ENCODE results near the gene TUBGCP2. TPM values are rescaled to one million over a fixed set of nuclear protein-coding genes. Genes with fewer than 3 reads are reported as not detected.

Gene TUBGCP2
- total RNA-seq, 1 donor from 2014 or later: 50.7 TPM

- Mint-ChIP-seq H3K4me3 (ENCODE audit: unreplicated experiment) (no peak overlapping the region), H3K27ac (ENCODE audit: unreplicated experiment) (no peak overlapping the region), H3K4me1 (ENCODE audit: unreplicated experiment) (no peaks in the 10 kb centered on the region), H3K36me3 (ENCODE audit: low read depth, unreplicated experiment) (no peaks in the 10 kb centered on the region), H3K9me3 (ENCODE audit: unreplicated experiment) (no peaks in the 10 kb centered on the region), H3K27me3 (ENCODE audit: unreplicated experiment) (peaks cover 13% of the 10 kb centered on the region)
- no peak for TF ChIP-seq CTCF (IDR thresholded peaks at IDR 0.05; ENCODE audit: unreplicated experiment)
- no peak for DNase-seq (ENCODE audit: low spot score)
These were observed 54.1 kb downstream of the TUBGCP2 start for GRCh38 chr10:133254421-133255120.

GRCh38 chr10:133253361-133253955 lies 55.2 kb downstream of the TUBGCP2 start:
- TF ChIP-seq CTCF (IDR thresholded peaks at IDR 0.05; ENCODE audit: unreplicated experiment): no peak
- Mint-ChIP-seq H3K4me3 (ENCODE audit: unreplicated experiment) (no peak overlapping the region), H3K27me3 (ENCODE audit: unreplicated experiment) (peaks cover 15% of the 10 kb centered on the region), H3K36me3 (ENCODE audit: low read depth, unreplicated experiment) (no peaks in the 10 kb centered on the region), H3K9me3 (ENCODE audit: unreplicated experiment) (no peaks in the 10 kb centered on the region), H3K4me1 (ENCODE audit: unreplicated experiment) (no peaks in the 10 kb centered on the region), H3K27ac (ENCODE audit: unreplicated experiment) (no peak overlapping the region)
- no peak for DNase-seq (ENCODE audit: low spot score)

- Mint-ChIP-seq H3K4me1 (ENCODE audit: unreplicated experiment) (no peaks in the 10 kb centered on the region), H3K27me3 (ENCODE audit: unreplicated experiment) (peaks cover 15% of the 10 kb centered on the region), H3K36me3 (ENCODE audit: low read depth, unreplicated experiment) (no peaks in the 10 kb centered on the region), H3K9me3 (ENCODE audit: unreplicated experiment) (no peaks in the 10 kb centered on the region), H3K27ac (ENCODE audit: unreplicated experiment) (no peak overlapping the region), H3K4me3 (ENCODE audit: unreplicated experiment) (no peak overlapping the region)
- DNase-seq (ENCODE audit: low spot score): no peak
- no peak for TF ChIP-seq CTCF (IDR thresholded peaks at IDR 0.05; ENCODE audit: unreplicated experiment)
These were observed 56.5 kb downstream of the TUBGCP2 start for GRCh38 chr10:133252223-133252552.

- H3K27ac Mint-ChIP-seq (ENCODE audit: unreplicated experiment): no peak overlapping the region
- no peak for TF ChIP-seq CTCF (IDR thresholded peaks at IDR 0.05; ENCODE audit: unreplicated experiment)
- no peak overlapping the region for H3K4me3 Mint-ChIP-seq (ENCODE audit: unreplicated experiment)
- H3K4me1 Mint-ChIP-seq (ENCODE audit: unreplicated experiment): no peaks in the 10 kb centered on the region
- H3K27me3 Mint-ChIP-seq (ENCODE audit: unreplicated experiment): peaks cover 17% of the 10 kb centered on the region
- no peak for DNase-seq (ENCODE audit: low spot score)
- no peaks in the 10 kb centered on the region for H3K36me3 Mint-ChIP-seq (ENCODE audit: low read depth, unreplicated experiment)
- H3K9me3 Mint-ChIP-seq (ENCODE audit: unreplicated experiment): no peaks in the 10 kb centered on the region
These were observed 57.1 kb downstream of the TUBGCP2 start for GRCh38 chr10:133251388-133252222.

Measured in endothelial cell (in vitro differentiated cells).